GM23338 (cell line): ENCODE data around the gene RAB20. TPM values are rescaled to one million over a fixed set of nuclear protein-coding genes. Genes with fewer than 3 reads are reported as not detected.

ENCODE experiments used
- ATAC-seq: fragments of 200-7000 bp; cut with Tn5 transposase; 3 replicates; pipeline ENCODE4 v1.9.1; 2020
- DNase-seq: peaks from one replicate; pipeline ENCODE4 v3.0.0-alpha.2; 2015; ENCODE audit warnings: low spot score
- H2AFZ ChIP-seq: fragments of 200-600 bp; sonication (generic); 2 replicates; pipeline ENCODE4 v1.8.0; 2016; ENCODE audit warnings: antibody characterized with exemption, mild to moderate bottlenecking, moderate library complexity
- H3F3A ChIP-seq: fragments of 200-600 bp; sonication (generic); replicated peaks from 2 replicates; pipeline ENCODE4 v1.8.0; 2017; ENCODE audit warnings: antibody characterized with exemption, mixed run types, low read depth
- H3K27ac ChIP-seq: fragments of 200-600 bp; sonication (generic); 2 replicates; pipeline ENCODE4 v1.6.1; 2016; ENCODE audit warnings: low read depth
- H3K27me3 ChIP-seq: fragments of 200-600 bp; sonication (generic); 2 replicates; pipeline ENCODE4 v1.8.0; 2016; ENCODE audit warnings: mild to moderate bottlenecking, mixed run types, moderate library complexity; ENCODE audit not compliant: insufficient read depth
- H3K36me3 ChIP-seq: fragments of 200-600 bp; sonication (generic); 2 replicates; pipeline ENCODE4 v1.8.0; 2016; ENCODE audit warnings: mild to moderate bottlenecking; ENCODE audit not compliant: insufficient read depth
- H3K4me1 ChIP-seq: fragments of 200-600 bp; sonication (generic); 2 replicates; pipeline ENCODE4 v1.8.0; 2016; ENCODE audit warnings: mild to moderate bottlenecking, moderate library complexity; ENCODE audit not compliant: insufficient read depth
- H3K4me2 ChIP-seq: fragments of 200-600 bp; sonication (generic); 2 replicates; pipeline ENCODE4 v1.7.1; 2017; ENCODE audit warnings: mixed run types
- H3K4me3 ChIP-seq: fragments of 200-600 bp; sonication (generic); 2 replicates; pipeline ENCODE4 v1.6.1; 2016; ENCODE audit warnings: mixed run types
- H3K79me2 ChIP-seq: fragments of 200-600 bp; sonication (generic); replicated peaks from 2 replicates; pipeline ENCODE4 v1.8.0; 2017; ENCODE audit warnings: mild to moderate bottlenecking; ENCODE audit not compliant: insufficient read depth
- H3K9me2 ChIP-seq: fragments of 200-600 bp; sonication (generic); 2 replicates; pipeline ENCODE4 v1.8.0; 2017; ENCODE audit not compliant: insufficient read depth
- H4K20me1 ChIP-seq: fragments of 200-600 bp; sonication (generic); replicated peaks from 2 replicates; pipeline ENCODE4 v1.8.0; 2017; ENCODE audit warnings: mild to moderate bottlenecking; ENCODE audit not compliant: insufficient read depth
- H3K27ac Mint-ChIP-seq: 2 replicates; pipeline ENCODE4 v1.8.0; 2020; ENCODE audit warnings: inconsistent platforms, mild to moderate bottlenecking, moderate library complexity, mixed read lengths
- H3K27me3 Mint-ChIP-seq: 3 replicates; pipeline ENCODE4 v1.8.0; 2022; ENCODE audit warnings: low read depth, mild to moderate bottlenecking, moderate library complexity, mixed read lengths, inconsistent platforms; ENCODE audit not compliant: insufficient read depth, poor library complexity
- H3K36me3 Mint-ChIP-seq: 3 replicates; pipeline ENCODE4 v1.8.0; 2021; ENCODE audit warnings: low read depth, mild to moderate bottlenecking, inconsistent platforms, moderate library complexity, mixed read lengths
- H3K4me1 Mint-ChIP-seq: 3 replicates; pipeline ENCODE4 v1.8.0; 2020; ENCODE audit warnings: mild to moderate bottlenecking, inconsistent platforms, mixed read lengths
- H3K4me3 Mint-ChIP-seq: 3 replicates; pipeline ENCODE4 v1.8.0; 2021; ENCODE audit warnings: moderate library complexity, mild to moderate bottlenecking, inconsistent platforms, mixed read lengths
- H3K9me3 Mint-ChIP-seq: 3 replicates; pipeline ENCODE4 v1.8.0; 2020; ENCODE audit warnings: moderate library complexity, mild to moderate bottlenecking, inconsistent platforms, mixed read lengths
- CREB1 ChIP-seq: fragments of 250-450 bp; sonication (Bioruptor Pico); IDR thresholded peaks from 2 replicates; pipeline ENCODE4 v1.5.0; 2020; ENCODE audit warnings: low read depth, mild to moderate bottlenecking, moderate library complexity
- CTCF ChIP-seq, 2 experiments: fragments of 200-600 bp in 1 of 2; sonication (generic) in 1 of 2; conservative IDR thresholded peaks; 2 replicates each; pipeline versions ENCODE4 v1.5.1 to v1.6.1; 2016 to 2017; ENCODE audit warnings: antibody characterized with exemption in 2 of 2, low read depth in 2 of 2, mild to moderate bottlenecking in 2 of 2, moderate library complexity in 1 of 2
- ETS1 ChIP-seq: IDR thresholded peaks from 2 replicates; pipeline ENCODE4 v1.6.1; 2016; ENCODE audit warnings: antibody characterized with exemption
- EZH2 ChIP-seq: fragments of 200-600 bp; sonication (generic); IDR thresholded peaks from one replicate; pipeline ENCODE4 v1.8.0; 2017; ENCODE audit warnings: antibody characterized with exemption, mild to moderate bottlenecking, low read depth; ENCODE audit not compliant: unreplicated experiment
- EZH2phosphoT487 ChIP-seq: fragments of 200-600 bp; sonication (generic); IDR thresholded peaks from one replicate; pipeline ENCODE4 v1.8.1; 2018; ENCODE audit warnings: antibody characterized with exemption; ENCODE audit not compliant: unreplicated experiment
- JUNB ChIP-seq: IDR thresholded peaks from one replicate; pipeline ENCODE4 v1.6.1; 2016; ENCODE audit warnings: antibody characterized with exemption; ENCODE audit not compliant: unreplicated experiment
- NANOG ChIP-seq: IDR thresholded peaks from 2 replicates; pipeline ENCODE4 v1.6.1; 2016; ENCODE audit warnings: antibody characterized with exemption, borderline replicate concordance
- POLR2AphosphoS5 ChIP-seq: IDR thresholded peaks from 2 replicates; pipeline ENCODE4 v1.6.1; 2016; ENCODE audit warnings: antibody characterized with exemption, low read depth
- REST ChIP-seq: IDR thresholded peaks from one replicate; pipeline ENCODE4 v1.6.1; 2018; ENCODE audit warnings: antibody characterized with exemption; ENCODE audit not compliant: unreplicated experiment
- STAT1 ChIP-seq: IDR thresholded peaks from one replicate; pipeline ENCODE4 v1.6.1; 2016; ENCODE audit warnings: antibody characterized with exemption; ENCODE audit not compliant: unreplicated experiment
- ZNF114 ChIP-seq: fragments of 250-450 bp; sonication (Bioruptor Pico); IDR thresholded peaks from 2 replicates; pipeline ENCODE4 v1.5.0; 2020; ENCODE audit warnings: mild to moderate bottlenecking, moderate library complexity
- ZNF331 ChIP-seq: fragments of 250-450 bp; sonication (Bioruptor Pico); IDR thresholded peaks from 2 replicates; pipeline ENCODE4 v1.5.0; 2020; ENCODE audit warnings: low read depth, mild to moderate bottlenecking, moderate library complexity
- ZNF462 ChIP-seq: fragments of 250-450 bp; sonication (Bioruptor Pico); IDR thresholded peaks from 2 replicates; pipeline ENCODE4 v1.5.0; 2020; ENCODE audit warnings: mild to moderate bottlenecking, moderate library complexity
- polyA plus RNA-seq: library from polyadenylated mRNA; unstranded; fragments of >200 nt; fragmentation: Nextera tagmentation; extraction: Ambion mirVana; gene quantifications from 2 replicates; pipeline ENCODE4 v1.2.1, GENCODE V29; 2016
- total RNA-seq: library from RNA; depleted of rRNA; stranded (reverse); fragments of >200 nt; shearing (Covaris generic); gene quantifications from 2 replicates; pipeline ENCODE4 v1.2.3, GENCODE V29; 2014

The RAB20 gene
- total and polyA plus RNA-seq, 2 experiments from 2014 or later: 12.3 to 26.6 TPM

- 0 out of 2 replicates have a peak overlapping the region, but pooled peaks have one; percentile 32 for H2AFZ ChIP-seq
- no peaks in the 10 kb centered on the region for H3K36me3 ChIP-seq
- H3K27me3 ChIP-seq: no peaks in the 10 kb centered on the region
- Mint-ChIP-seq H3K4me3 (no peak overlapping the region), H3K27me3 (peaks cover 11% of the 10 kb centered on the region), H3K9me3 (no peaks in the 10 kb centered on the region), H3K27ac (no peak overlapping the region), H3K4me1 (peaks cover 17% of the 10 kb centered on the region), H3K36me3 (no peaks in the 10 kb centered on the region)
- no peaks in the 10 kb centered on the region for H3F3A ChIP-seq
- no peak overlapping the region for H3K4me3 ChIP-seq
- no peak overlapping the region for H3K4me2 ChIP-seq
- no peak for TF ChIP-seq CTCF (conservative IDR thresholded peaks at IDR 0.05; ENCODE audit: low read depth in 2 of 2)
- no peak for TF ChIP-seq JUNB
- TF ChIP-seq EZH2: no peak
- TF ChIP-seq STAT1: no peak
- no peak for TF ChIP-seq EZH2phosphoT487
- TF ChIP-seq ZNF331: no peak
- TF ChIP-seq ZNF462 (CRISPR knock-in tag): no peak
- no peak for TF ChIP-seq ETS1
- no peak for TF ChIP-seq CREB1 (CRISPR knock-in tag)
- TF ChIP-seq REST: no peak
- no peak for TF ChIP-seq ZNF114 (CRISPR knock-in tag)
- no peak for TF ChIP-seq POLR2AphosphoS5
- no peak for TF ChIP-seq NANOG
- H3K27ac ChIP-seq: no peak overlapping the region
- no peaks in the 10 kb centered on the region for H4K20me1 ChIP-seq
- DNase-seq: no peak
- no peaks in the 10 kb centered on the region for H3K9me2 ChIP-seq
- ATAC-seq: no peak; the same call in 2 of the 3 replicates
- no peaks in the 10 kb centered on the region for H3K4me1 ChIP-seq
- H3K79me2 ChIP-seq: no peaks in the 10 kb centered on the region
Observed at GRCh38 chr13:110574161-110574560, 12.6 kb upstream of the RAB20 start.
